ENCODE results near the gene FAM149B1.

FAM149B1 gene

DNA sequence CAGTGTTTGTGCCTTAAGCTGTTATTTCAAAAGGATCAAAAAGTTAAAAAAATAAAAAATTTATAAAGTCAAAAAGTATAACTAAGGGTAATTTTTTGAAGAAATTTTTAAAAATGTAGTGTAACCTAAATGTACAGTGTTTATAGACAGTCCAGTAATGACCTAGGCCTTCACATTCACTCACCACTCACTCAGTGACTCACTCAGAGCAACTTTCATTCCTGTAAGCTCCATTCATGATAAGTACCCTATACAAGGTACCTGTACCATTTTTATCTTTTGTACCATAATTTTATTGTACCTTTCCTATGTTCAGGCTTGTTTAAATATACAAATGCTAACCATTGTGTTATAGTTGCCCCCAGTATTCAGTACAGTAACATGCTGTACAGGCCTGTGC is 57.6 kb downstream of the FAM149B1 start:
- DNase-seq (ENCODE audit: low read depth) = peak; percentile 49
- no peak overlapping the region for H3K4me3 ChIP-seq (ENCODE audit: low read length)
- TF ChIP-seq, protein P1, sequence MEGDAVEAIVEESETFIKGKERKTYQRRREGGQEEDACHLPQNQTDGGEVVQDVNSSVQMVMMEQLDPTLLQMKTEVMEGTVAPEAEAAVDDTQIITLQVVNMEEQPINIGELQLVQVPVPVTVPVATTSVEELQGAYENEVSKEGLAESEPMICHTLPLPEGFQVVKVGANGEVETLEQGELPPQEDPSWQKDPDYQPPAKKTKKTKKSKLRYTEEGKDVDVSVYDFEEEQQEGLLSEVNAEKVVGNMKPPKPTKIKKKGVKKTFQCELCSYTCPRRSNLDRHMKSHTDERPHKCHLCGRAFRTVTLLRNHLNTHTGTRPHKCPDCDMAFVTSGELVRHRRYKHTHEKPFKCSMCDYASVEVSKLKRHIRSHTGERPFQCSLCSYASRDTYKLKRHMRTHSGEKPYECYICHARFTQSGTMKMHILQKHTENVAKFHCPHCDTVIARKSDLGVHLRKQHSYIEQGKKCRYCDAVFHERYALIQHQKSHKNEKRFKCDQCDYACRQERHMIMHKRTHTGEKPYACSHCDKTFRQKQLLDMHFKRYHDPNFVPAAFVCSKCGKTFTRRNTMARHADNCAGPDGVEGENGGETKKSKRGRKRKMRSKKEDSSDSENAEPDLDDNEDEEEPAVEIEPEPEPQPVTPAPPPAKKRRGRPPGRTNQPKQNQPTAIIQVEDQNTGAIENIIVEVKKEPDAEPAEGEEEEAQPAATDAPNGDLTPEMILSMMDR (IDR thresholded peaks at IDR 0.05; ENCODE audit: insufficient read depth, low read depth, low read length, missing control alignments) = no peak

DNA sequence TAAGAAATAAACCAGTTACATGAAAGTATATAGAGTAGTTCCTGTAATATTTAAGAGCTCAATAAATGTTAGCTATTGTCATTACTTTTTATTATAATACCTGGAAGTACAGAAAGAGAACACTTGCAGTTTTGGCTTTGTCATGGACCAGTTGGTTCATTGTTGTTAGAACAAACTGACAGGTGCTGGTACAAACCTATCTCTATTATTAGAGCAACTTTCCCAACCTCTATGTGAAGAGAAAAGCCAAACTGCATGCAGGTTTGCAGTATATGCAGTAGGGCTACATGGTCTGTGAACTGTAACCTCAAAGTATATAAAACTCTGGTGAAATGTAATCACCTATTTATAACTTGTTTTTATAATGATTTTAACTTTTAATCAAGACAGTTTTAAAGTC is 58.7 kb downstream of the FAM149B1 start:
- H3K4me3 ChIP-seq (ENCODE audit: low read length) = no peak overlapping the region
- no peak for DNase-seq (ENCODE audit: low read depth)
- TF ChIP-seq, protein P1 (IDR thresholded peaks at IDR 0.05; ENCODE audit: insufficient read depth, low read depth, low read length, missing control alignments) = no peak

DNA sequence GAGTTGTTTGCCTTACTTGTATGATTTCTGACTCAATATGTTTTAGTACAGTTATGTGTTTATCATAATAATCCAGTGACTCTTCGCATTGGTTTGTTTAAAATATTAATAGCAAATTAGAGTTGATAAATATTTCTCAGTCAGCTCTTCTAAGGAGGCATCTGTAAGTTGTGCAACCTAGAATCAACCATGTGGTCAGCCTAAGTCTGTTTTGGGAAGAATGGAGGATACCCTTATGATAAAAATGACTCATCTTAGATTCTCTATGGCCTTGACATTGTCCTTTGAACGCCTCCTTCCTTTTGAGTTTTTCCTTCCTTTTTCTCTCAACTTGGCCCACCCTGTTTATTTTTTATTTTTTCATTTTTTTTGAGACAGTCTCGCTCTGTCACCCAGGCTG is 60.3 kb downstream of the FAM149B1 start:
- TF ChIP-seq, protein P1 (IDR thresholded peaks at IDR 0.05; ENCODE audit: insufficient read depth, low read depth, low read length, missing control alignments) = no peak
- no peak overlapping the region for H3K4me3 ChIP-seq (ENCODE audit: low read length)
- DNase-seq (ENCODE audit: low read depth) = no peak

DNA sequence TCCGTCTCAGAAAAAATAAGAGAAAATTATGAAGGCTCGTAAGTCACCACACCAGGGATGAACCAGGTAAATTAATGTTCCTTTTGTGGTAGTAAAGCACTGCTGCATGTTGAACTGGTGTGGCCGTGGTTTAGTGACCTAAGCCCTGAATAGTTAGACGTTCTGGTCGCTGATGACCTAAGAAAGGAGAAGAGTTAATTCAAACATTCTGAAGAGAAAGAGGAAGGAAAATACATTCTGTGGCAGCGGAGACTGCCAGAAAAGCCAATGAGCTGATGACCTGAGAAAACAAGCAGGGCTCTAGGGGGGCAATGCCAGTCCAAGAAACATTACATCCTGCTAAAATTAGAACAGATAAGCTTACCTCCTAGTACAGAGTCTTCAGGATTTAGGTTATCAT is 61.6 kb downstream of the FAM149B1 start:
- H3K4me3 ChIP-seq (ENCODE audit: low read length) = no peak overlapping the region
- TF ChIP-seq, protein P1 (IDR thresholded peaks at IDR 0.05; ENCODE audit: insufficient read depth, low read depth, low read length, missing control alignments) = no peak
- no peak for DNase-seq (ENCODE audit: low read depth)

DNA sequence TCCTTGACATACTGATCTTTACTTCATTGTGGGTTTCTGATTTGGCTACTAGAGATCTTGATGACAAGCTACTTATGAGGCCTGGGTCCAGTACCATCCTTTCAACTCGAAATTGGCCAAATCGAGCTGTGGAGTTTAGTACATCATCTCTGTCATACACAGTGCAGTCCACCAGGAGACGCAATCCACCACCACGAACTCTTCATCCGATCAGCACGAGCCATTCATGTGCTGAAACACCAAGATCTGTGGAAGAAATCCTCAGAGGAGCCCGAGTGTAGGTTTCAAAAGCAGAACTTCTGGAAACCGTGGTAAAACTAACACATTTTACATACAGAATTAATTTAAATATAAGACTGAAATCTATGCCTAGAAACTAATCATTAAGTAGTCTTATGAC is 65.0 kb downstream of the FAM149B1 start:
- no peak overlapping the region for H3K4me3 ChIP-seq (ENCODE audit: low read length)
- TF ChIP-seq, protein P1 (IDR thresholded peaks at IDR 0.05; ENCODE audit: insufficient read depth, low read depth, low read length, missing control alignments) = no peak
- DNase-seq (ENCODE audit: low read depth) = no peak

DNA sequence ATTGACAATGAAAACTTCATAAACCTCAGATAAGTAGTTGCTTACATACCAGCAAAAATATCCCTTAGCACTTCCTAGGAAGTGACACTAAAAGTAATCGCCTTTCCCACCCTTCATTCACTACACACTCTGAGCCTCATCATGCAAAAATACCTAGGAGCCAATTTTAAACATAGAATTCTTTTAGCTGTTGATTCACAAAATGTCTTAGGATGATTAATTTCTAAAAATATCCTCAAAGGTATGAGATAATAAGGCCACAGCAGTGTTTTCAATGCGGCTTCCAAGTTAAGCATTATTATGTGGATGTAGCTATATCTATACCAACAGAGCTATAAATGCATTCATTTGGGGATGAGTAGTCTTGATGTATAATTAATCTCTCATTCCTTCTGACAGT is 66.0 kb downstream of the FAM149B1 start:
- no peak for DNase-seq (ENCODE audit: low read depth)
- TF ChIP-seq, protein P1 (IDR thresholded peaks at IDR 0.05; ENCODE audit: insufficient read depth, low read depth, low read length, missing control alignments) = no peak
- H3K4me3 ChIP-seq (ENCODE audit: low read length) = no peak overlapping the region

DNA sequence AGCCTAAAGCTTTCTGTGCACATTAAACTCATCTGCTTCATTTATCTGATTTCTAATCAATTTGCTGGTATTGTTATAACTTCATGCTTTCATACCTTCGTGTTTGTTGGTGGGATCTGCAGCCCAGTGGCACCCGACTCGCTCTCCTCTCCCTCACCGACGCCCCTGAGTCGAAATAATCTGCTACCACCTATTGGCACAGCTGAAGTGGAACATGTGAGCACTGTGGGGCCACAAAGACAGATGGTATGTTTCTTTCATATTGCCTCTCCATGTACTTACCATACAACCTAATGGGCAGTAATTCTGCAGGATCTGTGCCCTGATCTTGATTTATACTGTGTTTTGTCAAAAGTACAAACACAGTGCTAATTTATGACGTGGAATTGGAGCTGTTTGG is 66.8 kb downstream of the FAM149B1 start:
- TF ChIP-seq, protein P1 (IDR thresholded peaks at IDR 0.05; ENCODE audit: insufficient read depth, low read depth, low read length, missing control alignments) = no peak
- no peak for DNase-seq (ENCODE audit: low read depth)
- H3K4me3 ChIP-seq (ENCODE audit: low read length) = no peak overlapping the region
